GM19452 (cell line): ENCODE data around the gene CATSPER2.
"Not testable (repeated sequence)": the region's sequence is repeated elsewhere in the genome, so short reads cannot be mapped to it uniquely, and the experiment has no call there.

Source experiments
- ATAC-seq: cut with Tn5 transposase; IDR thresholded peaks from one replicate; pipeline ENCODE4 v1.9.1; 2021; ENCODE audit not compliant: unreplicated experiment

CATSPER2 gene

DNA sequence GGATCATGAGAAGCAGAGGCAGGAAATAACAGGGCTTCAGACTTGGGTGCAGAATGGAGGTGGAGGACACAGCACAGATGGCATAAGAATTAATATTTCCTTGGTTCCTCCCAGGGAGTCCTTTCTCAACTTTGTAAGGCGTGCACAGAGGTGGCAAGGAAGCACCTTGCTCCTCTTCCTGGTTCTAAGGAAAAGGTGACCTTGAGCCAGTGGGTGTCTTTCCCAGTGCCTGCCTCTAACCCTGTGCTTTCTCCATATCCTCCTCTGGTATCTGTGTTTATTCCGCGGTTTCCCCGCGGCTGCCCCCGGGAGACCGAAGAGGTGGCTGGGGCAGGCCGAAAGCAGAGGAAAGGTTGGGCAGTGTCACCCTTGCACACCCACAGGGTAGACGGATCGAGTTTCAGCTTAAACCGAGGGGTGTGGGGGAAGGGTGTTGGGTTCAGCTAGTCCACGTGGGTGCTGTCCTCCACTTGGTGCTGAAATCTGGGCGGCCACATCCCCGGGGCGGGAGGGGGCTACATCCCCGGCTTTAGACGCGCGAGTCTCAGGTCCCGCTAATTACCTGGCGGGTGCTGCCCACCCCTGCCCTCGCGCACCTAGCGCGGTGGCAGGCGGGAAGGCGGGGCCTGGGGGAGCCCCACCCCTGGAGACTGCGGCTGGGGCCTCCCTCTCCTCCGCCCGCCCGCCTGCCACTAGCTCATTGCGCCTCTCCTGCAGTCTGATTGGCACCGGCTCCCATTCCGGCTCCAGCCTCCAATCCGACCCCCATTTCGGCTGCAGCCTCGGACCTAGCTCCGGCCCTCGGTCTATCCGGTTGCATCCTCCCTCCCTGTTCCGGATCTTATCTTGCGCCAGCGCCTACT lies 55.1 kb downstream of the CATSPER2 start, which contains the start of gene CKMT1B:
Gene CKMT1B, plus strand, starts transcription at position 700 of the 863 bp plus-strand sequence. CDS start 192 bp downstream, outside the sequence.
- ATAC-seq, result not testable (repeated sequence)

DNA sequence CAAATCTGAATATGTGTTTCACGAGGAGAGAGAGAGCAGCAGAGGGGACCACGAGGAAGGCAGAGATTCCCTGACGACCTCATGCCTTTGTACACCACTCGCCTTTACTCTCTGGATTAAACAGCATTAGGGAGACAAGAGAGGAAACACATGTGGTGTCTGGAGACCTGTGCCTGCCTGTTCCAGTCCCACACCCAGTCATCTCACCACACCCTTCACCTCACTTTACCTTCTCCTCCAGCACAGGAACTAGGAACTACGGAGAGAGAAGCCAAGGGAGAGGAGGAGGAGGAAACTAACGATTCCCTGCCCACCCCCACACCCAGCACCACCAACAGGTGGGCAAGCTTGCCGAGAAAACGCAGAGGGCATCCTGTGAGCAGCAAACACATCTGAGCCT lies 55.8 kb downstream of the CATSPER2 start:
- ATAC-seq, result not testable (repeated sequence)

DNA sequence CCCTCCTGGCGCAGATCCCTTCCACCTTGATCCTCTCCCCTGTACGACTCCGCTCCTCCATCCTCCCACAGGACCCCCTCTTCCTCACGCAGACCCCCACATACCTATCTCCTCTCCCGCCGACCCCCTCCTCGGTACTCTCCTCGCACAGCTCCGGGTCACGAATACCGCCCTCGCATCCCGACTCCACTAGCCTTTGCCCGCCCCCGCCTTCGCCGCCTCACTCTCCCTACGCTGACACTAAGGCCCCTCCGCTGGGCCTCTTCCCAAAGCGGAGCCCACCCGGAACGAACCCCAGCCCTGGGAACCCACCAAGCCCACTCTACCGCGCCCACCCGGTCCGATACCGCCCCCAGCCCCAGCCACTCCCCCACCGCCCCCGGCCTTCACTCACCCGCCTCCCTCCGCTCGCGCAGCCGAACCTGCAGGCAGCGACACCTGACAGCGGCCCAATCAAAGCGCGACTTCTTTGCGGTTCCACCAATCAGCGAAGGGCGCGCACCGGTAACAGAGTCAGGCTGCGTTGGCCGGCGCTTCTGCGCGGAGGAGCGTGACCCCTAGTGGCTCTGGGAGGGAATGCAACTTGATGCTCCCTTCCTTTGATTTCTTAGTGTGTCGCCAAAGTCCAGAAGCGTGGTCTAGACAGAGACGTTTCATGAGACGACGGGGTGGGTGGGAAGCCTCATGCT lies 58.7 kb downstream of the CATSPER2 start, which contains the start of gene PPIP5K1:
Gene PPIP5K1, minus strand, starts transcription at position 431 of the 689 bp plus-strand sequence. CDS start 5,704 bp downstream, outside the sequence.
- peak; percentile 98 for ATAC-seq
